VCaP (cell line): ENCODE results near the gene MSRB3.

ENCODE experiments used
- H3K27ac ChIP-seq: fragments of 450-650 bp; 2 replicates; pipeline ENCODE4 v1.5.1; 2017
- CTCF ChIP-seq: fragments of 450-650 bp; conservative IDR thresholded peaks from 2 replicates; pipeline ENCODE4 v1.5.1; 2017; ENCODE audit warnings: mild to moderate bottlenecking, moderate library complexity

MSRB3 gene

DNA sequence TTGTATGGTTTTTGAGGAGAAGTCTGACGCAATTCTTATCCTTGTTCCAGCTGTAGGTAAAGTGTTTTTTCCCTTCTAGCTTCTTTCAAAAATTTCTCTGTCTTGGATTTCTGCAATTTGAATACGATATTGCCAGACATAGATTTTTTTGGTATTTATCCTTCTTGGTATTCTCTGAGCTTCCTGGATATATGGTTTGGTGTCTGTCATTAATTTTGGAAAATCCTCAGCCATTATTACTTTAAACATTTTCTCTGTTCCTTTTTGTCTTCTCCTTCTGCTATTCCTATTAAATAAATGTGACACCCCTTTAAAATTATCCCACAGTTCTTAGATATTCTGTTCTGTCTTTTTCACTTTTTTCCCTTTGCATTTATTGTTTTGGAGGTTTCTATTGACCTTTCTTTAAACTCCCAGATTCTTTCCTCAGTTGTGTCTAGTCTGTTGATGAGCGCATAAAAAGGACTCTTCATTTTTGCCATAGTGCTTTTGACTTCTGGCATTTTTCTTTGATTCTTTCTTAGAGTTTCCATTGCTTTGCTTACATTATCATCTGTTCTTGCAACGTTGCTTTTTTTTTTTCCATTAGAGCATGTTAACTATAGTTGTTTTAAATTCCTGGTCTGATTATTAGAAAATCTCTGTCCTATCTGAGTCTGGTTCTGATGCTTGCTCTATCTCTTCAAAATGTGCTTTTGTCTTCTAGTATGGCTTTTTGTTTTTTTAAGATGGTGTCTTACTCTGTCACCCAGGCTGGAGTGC, 129.1 kb downstream of the MSRB3 start:
- no peak for TF ChIP-seq CTCF
- H3K27ac ChIP-seq = no peak overlapping the region

DNA sequence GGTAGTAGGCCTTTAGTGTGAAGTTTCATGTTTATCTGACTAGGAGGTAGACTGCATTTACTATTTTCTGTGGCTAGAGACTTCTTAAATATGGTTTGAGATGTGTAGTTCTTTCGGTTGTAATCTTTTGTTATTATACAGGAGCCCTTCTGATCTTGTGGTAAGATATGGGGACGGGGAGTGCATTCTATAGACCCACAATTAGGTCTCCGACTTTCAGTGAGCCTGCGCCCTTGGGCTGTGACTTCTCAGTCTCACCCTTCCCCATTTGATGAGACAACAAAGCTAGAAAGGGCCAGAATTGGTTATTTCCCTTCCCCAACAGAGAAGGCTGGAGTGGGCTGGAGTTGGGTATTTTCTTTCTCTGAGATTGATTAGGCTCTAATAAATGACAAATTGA, 130.0 kb downstream of the MSRB3 start:
- TF ChIP-seq CTCF = no peak

GRCh38 chr12:65409726-65410125, 131.2 kb downstream of the MSRB3 start:
- no peak for TF ChIP-seq CTCF
- no peak overlapping the region for H3K27ac ChIP-seq

More for the DNA sequence above, 130.0 kb downstream of the MSRB3 start:
- H3K27ac ChIP-seq = no peak overlapping the region

- TF ChIP-seq CTCF = no peak
- no peak overlapping the region for H3K27ac ChIP-seq
These were observed 132.7 kb downstream of the MSRB3 start for GRCh38 chr12:65411171-65411570.

DNA sequence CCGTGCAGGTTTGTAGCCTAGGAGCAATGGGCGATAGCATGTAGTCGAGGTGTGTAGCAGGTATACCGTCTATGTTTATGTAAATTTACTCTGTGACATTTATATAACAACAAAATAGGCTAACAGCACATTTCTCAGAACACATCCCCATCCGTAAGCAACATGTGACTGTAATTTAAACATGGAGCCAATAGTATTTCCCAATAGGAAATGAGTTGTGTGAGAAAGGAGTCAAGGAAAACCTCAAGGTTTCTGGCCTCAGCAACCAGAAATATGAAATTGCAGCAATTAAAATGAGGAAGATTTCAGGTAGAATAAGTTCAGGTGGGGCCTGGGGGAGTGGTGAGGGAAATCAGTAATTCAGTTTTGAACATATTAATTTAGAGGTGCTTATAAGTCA, 136.0 kb downstream of the MSRB3 start:
- H3K27ac ChIP-seq = no peak overlapping the region
- no peak for TF ChIP-seq CTCF

GRCh38 chr12:65415826-65416225, 137.3 kb downstream of the MSRB3 start:
- H3K27ac ChIP-seq = no peak overlapping the region

More at GRCh38 chr12:65415826-65416225, 137.3 kb downstream of the MSRB3 start:
- TF ChIP-seq CTCF = no peak
